Large intestine (tissue), 3 donors: ENCODE measurements around the gene TNFRSF18. TPM values are rescaled to one million over a fixed set of nuclear protein-coding genes. Genes with fewer than 3 reads are reported as not detected.
A peak's percentile ranks its signal among the peaks of the same experiment; 100 is the strongest.

Source experiments
- DNase-seq, 2 donors: peaks; one replicate each; pipeline versions ENCODE4 v3.0.0 to v3.0.0-alpha.2; 2013
- H3K27ac ChIP-seq: one replicate; pipeline ENCODE4 v1.5.1; 2013; ENCODE audit warnings: low read length
- H3K27me3 ChIP-seq: 2 replicates; pipeline ENCODE4 v1.6.1; 2013; ENCODE audit warnings: low read length; ENCODE audit not compliant: control insufficient read depth, insufficient read depth
- H3K36me3 ChIP-seq: 2 replicates; pipeline ENCODE4 v1.6.1; 2013; ENCODE audit warnings: low read length; ENCODE audit not compliant: control insufficient read depth, insufficient read depth
- H3K4me1 ChIP-seq: one replicate; pipeline ENCODE4 v1.6.1; 2013; ENCODE audit warnings: low read length; ENCODE audit not compliant: control insufficient read depth, insufficient read depth
- H3K4me3 ChIP-seq: one replicate; pipeline ENCODE4 v1.5.1; 2013; ENCODE audit warnings: low read length
- H3K9me3 ChIP-seq: one replicate; pipeline ENCODE4 v1.6.1; 2013; ENCODE audit warnings: mild to moderate bottlenecking, low read depth, low read length, moderate library complexity; ENCODE audit not compliant: control insufficient read depth
- WGBS: methylation state at CpG from one replicate; pipeline ENCODE4 v1.1.5; 2013; ENCODE audit warnings: low lambda C conversion rate; ENCODE audit not compliant: insufficient coverage; 5-methylcytosine and 5-hydroxymethylcytosine counted together
- polyA plus RNA-seq: library from polyadenylated mRNA; unstranded; fragments of 120-200 nt; gene quantifications from one replicate; pipeline ENCODE4 v1.2.1, GENCODE V29; 2013

The TNFRSF18 gene
- polyA plus RNA-seq, 1 donor: 0.49 TPM

DNA sequence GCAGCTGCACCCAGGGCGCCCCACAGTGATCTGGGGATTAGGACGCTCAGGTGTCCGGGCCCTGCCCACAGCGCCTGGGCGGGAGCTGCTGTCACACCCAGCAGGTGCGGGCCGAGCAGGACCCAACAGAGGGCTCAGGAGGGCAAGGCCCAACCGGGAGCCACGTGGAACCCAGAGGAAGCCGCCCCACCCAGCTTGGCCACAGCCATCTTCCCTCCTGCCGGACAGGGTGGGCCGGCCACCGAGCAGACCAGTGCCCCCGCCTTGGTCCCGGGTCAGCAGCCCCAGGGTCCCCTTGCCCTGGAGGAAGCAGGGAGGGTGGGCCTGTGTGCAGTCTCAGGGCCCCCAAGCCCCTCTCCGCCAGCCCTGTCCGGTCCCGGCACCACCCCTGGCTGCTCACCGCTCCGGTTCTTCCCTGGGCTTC, 39.0 kb downstream of the TNFRSF18 start:
- H3K27ac ChIP-seq: no peak overlapping the region
- H3K36me3 ChIP-seq: peaks cover 27% of the 10 kb centered on the region
- WGBS: no CpG with 5 or more reads among the region's 20 CpGs
- peaks cover 14% of the 10 kb centered on the region for H3K27me3 ChIP-seq
- peaks cover 11% of the 10 kb centered on the region for H3K9me3 ChIP-seq
- no peak overlapping the region for H3K4me3 ChIP-seq
- H3K4me1 ChIP-seq: peaks cover 42% of the 10 kb centered on the region
- peak in 1 of 2 donors; percentile 66 for DNase-seq

DNA sequence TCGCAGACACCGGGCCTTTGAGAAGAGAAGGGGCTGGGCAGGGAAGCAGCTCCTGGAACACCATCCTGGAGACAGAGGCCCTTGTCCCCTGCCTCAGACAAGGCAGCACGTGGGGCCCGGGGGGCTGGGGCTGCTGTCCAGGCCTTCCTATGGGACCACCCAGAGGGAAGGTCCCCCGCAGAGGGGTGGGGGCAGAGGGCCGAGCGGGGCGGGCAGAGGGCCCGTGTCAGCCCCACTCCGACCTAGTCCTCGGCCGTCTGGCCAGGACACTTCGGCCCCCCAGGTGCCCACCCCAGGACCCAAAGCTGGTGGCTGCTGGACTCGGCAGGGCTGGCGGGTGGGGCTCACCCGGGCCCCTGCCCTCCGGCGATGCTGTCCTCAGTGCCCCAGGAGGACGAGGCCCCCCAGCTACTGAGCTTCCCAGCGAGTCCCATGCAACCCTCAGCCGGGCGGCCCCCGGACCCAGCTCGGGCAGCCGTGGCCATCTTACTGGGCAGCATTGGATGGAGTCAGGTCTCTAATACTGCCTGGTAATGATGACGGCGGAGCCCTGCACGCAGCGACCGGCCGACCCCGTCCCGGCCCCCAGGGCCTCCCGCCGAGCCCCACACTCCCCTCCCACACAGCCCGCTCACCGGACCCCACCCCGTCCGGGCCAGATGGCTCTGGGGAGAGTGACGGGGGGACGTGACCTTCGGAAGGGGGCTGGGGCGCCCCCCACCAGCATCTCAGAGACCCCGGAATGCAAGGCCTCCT, 39.6 kb downstream of the TNFRSF18 start:
- WGBS: no CpG with 5 or more reads among the region's 44 CpGs
- Histone ChIP-seq H3K9me3 (peaks cover 11% of the 10 kb centered on the region), H3K27ac (no peak overlapping the region), H3K27me3 (peaks cover 8% of the 10 kb centered on the region), H3K4me3 (peak overlapping the region; percentile 21), H3K36me3 (peaks cover 27% of the 10 kb centered on the region), H3K4me1 (peaks cover 47% of the 10 kb centered on the region)
- DNase-seq: no peak

DNA sequence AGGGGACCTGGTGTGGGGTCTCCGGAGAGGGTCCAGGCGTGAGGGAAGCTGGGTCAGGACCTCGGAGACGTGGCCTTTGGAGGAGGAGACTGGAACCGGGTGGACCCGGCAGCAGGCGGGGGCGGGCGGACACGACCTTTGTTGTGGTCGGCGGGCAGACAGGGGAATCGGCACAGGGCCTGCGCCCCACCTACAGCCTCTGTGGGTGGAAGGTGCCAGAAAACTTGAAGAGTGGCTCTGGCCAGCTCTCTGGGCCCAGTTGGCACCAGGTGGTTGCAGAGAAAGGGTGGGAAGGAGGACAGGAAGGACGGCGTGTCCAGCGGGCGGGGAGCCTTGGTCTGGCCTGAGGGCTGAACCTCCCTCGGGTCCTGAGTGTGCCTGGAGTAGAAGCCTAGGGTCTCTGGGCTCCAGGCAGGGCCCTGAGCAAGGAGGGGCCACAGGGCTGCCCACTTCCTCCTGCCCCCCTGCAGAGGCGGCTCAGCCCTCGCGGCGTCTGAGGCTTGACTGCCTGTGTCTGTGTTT, 40.4 kb downstream of the TNFRSF18 start:
- no peak for DNase-seq
- Histone ChIP-seq H3K9me3 (peaks cover 11% of the 10 kb centered on the region), H3K4me1 (peaks cover 53% of the 10 kb centered on the region), H3K4me3 (peak overlapping the region; percentile 95), H3K27me3 (peaks cover 3% of the 10 kb centered on the region), H3K36me3 (peaks cover 27% of the 10 kb centered on the region), H3K27ac (peak overlapping the region; percentile 44)
- no CpG with 5 or more reads among the region's 23 CpGs for WGBS

DNA sequence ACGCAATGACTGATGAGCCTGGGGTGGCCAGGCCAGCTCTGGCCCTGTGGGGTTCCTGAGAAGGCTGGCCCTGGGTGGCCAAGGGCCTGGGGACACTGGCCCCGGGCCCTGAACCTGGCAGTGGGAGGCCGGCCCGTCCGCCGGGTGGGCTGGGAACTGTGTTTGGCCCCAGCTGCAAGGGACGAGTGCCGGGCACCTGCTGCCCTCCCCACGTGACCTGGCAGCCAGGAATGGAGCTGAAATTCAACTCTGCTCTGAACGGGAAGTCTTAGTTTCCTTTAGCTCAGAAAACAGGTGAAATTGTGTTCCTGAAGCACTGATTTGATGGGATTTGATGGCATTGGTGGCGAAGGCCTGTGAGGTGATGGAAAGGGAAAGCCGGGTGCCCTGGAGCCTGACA, 40.9 kb downstream of the TNFRSF18 start:
- peak overlapping the region; percentile 98 for H3K27ac ChIP-seq
- H3K27me3 ChIP-seq: peaks cover 3% of the 10 kb centered on the region
- H3K4me1 ChIP-seq: peaks cover 56% of the 10 kb centered on the region
- WGBS: no CpG with 5 or more reads among the region's 12 CpGs
- peak overlapping the region; percentile 95 for H3K4me3 ChIP-seq
- H3K9me3 ChIP-seq: peaks cover 11% of the 10 kb centered on the region
- no peak for DNase-seq
- H3K36me3 ChIP-seq: peaks cover 27% of the 10 kb centered on the region

DNA sequence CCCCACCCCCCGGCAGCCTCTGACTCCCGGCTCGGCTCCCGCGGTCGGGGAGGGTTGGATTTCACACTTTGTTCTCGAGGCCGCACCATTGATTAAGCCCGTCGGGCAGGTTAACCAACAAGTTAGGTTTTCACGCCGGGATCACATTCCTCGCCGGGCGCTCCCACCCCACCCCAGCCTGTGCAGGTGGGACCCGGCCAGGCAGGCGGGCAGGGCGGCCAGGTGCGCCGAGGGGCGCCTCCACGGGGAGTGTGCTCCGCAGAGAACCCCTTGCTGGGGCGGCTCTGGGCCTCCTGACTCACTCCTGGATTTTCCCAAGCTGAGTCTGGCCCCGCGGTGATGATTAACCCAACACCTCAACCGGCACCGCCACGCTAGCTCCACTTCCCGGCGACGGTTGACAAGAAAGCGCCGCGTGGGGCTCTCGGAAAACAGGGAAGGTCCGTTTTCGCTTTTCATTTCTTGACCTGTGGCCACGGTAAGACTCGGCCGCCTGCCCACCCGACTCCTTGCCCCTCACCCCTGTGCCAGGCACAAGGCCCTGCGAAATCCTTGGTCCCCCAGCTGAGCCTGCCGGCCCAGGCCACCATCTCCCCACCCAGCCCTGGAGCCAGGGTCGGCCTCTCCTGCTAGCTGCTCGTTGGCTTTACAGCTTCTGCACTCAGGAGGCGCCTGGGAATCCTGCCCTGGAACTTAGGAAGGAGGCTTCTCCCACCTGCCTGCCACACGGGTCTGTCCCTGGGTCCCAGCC, 41.5 kb downstream of the TNFRSF18 start:
- WGBS: no CpG with 5 or more reads among the region's 48 CpGs
- H3K27me3 ChIP-seq: peaks cover 3% of the 10 kb centered on the region
- H3K4me1 ChIP-seq: peaks cover 62% of the 10 kb centered on the region
- H3K4me3 ChIP-seq: peak overlapping the region; percentile 95
- H3K27ac ChIP-seq: peak overlapping the region; percentile 98
- peaks cover 24% of the 10 kb centered on the region for H3K36me3 ChIP-seq
- H3K9me3 ChIP-seq: peaks cover 11% of the 10 kb centered on the region
- DNase-seq: peak; percentile 81 to 89

DNA sequence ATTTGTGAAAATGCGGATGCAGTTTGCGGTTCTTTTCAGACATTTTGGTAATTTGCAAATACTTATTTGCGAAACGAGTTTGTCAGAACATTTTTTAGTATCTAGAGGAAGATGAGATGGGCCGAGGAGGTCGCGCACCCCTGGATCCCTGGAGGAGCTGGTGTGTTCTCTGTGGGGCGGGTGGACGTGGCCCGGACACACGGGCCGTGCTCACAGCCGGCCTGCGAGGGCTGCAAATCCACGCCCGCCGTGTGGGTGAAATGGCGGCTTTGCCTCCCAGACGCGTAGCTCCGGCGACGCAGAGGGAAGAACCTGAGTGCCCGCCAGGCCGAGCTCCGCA, 42.1 kb downstream of the TNFRSF18 start:
- Histone ChIP-seq H3K4me1 (peaks cover 64% of the 10 kb centered on the region), H3K4me3 (peak overlapping the region; percentile 95), H3K9me3 (peaks cover 11% of the 10 kb centered on the region), H3K27me3 (peaks cover 3% of the 10 kb centered on the region), H3K27ac (peak overlapping the region; percentile 98), H3K36me3 (peaks cover 19% of the 10 kb centered on the region)
- 18% methylated on average over 3 of the region's 26 CpGs for WGBS
- DNase-seq: no peak

DNA sequence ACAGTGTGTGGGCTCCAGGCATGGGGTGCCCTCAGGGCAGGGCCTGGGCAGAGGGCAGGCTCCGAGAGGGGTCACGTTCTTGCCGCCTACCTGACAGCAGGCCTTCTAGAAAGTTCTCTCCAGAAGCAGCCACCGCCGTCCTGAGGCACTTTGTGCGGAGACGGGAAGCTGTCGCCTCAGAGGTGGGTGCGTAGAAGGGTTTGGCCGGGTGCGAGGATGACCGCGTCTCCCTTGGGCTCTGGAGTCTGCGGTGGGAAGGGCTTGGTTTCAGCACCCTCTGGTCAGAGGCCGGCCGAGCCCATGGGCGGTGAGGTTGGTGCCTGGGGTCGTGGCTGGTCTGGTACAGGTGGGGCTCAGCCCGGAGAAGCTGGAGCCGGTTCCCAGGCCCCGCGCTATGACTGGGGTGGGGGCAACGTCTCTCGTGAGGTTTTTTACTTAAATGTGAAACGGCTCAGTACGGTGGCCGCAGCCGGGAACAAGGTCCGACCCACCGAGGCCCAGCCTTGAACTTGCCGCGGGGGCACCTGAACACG, 42.8 kb downstream of the TNFRSF18 start:
- peak in 1 of 2 donors; percentile 56 for DNase-seq
- H3K27ac ChIP-seq: peak overlapping the region; percentile 98
- no CpG with 5 or more reads among the region's 33 CpGs for WGBS
- peaks cover 13% of the 10 kb centered on the region for H3K36me3 ChIP-seq
- H3K4me1 ChIP-seq: peaks cover 64% of the 10 kb centered on the region
- peaks cover 6% of the 10 kb centered on the region for H3K9me3 ChIP-seq
- H3K4me3 ChIP-seq: peak overlapping the region; percentile 95
- peaks cover 3% of the 10 kb centered on the region for H3K27me3 ChIP-seq

DNA sequence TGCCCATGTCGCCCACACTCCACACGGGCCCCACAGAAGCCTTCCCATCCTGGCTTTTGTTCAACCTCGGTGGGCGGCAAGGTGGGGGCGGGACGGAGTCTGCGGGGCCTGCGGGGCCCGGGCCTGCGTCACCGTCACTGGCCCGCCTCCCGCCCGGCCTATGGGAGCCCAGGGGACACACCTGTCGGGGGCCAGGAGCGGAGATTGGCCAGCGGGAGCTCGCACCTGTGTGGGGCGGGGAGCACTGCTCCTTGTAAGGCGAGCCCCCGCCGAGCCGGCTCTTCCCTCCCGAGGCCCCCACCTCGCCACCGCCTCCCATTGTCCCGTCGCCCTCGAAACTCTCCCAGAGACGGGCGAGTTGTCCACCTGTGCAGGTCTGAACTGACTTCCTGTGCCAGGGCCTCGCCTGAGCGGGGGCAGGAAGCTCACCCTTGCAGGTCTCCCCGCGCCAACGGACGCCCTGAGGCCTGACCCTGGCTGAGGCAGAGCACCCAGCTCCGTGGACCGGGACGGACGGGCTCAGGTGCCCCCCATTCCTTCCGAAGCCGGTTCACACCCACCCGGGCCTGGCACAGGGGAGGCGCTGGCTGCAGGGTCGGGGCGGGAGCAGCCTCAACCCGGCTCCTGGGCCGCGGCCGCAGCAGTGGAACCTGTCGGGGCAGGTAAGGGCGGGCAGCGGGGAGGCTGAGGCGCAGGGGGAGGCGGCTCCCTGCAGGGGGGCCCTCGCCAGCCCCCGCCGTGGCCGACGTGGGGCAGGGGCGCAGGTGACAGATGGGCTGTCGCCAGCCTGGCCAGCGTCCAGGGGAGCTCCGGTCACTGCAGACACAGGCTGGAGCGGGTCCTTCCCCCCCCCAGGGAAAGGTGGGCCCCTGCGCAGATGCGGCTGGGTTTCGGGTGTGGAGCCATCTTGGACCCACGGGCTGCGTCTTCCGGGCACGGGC, 43.5 kb downstream of the TNFRSF18 start:
- no CpG with 5 or more reads among the region's 73 CpGs for WGBS
- Histone ChIP-seq H3K4me1 (peaks cover 65% of the 10 kb centered on the region), H3K9me3 (peaks cover 4% of the 10 kb centered on the region)

DNA sequence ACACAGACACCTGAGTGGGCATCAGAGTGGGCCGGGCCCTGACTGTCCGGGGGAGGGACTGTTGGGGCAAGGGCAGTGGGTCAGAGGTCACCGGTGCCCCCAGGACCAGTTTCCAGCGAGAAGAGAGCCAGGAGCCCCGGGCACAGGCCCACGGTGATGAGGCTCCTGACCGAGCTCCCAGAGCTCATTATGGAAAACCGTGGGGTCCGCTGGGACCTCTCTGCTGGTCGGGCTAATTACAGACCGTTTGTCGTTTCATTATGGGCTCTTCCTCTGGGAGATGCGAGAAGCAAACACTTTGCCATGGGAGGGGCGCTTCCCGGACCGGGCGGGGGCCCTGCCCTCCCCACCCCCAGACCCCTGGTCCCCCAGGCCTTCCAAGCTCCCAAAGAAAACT, 44.7 kb downstream of the TNFRSF18 start:
- peak overlapping the region; percentile 77 for H3K27ac ChIP-seq
- peaks cover 9% of the 10 kb centered on the region for H3K36me3 ChIP-seq
- peaks cover 2% of the 10 kb centered on the region for H3K9me3 ChIP-seq
- peaks cover 53% of the 10 kb centered on the region for H3K4me1 ChIP-seq
- no peak overlapping the region for H3K4me3 ChIP-seq
- no peak for DNase-seq
- WGBS: no CpG with 5 or more reads among the region's 17 CpGs
- peaks cover 3% of the 10 kb centered on the region for H3K27me3 ChIP-seq

More for the DNA sequence above, 43.5 kb downstream of the TNFRSF18 start:
- DNase-seq: peak; percentile 93 to 98
- peaks cover 9% of the 10 kb centered on the region for H3K36me3 ChIP-seq
- H3K27ac ChIP-seq: peak overlapping the region; percentile 98
- peak overlapping the region; percentile 95 for H3K4me3 ChIP-seq
- H3K27me3 ChIP-seq: peaks cover 3% of the 10 kb centered on the region
